Mononuclear cell (primary cell): ENCODE measurements around the gene SNAPC2. TPM values are rescaled to one million over a fixed set of nuclear protein-coding genes. Genes with fewer than 3 reads are reported as not detected.
A peak's percentile ranks its signal among the peaks of the same experiment; 100 is the strongest.

Experiments
- H3K27me3 ChIP-seq: 2 replicates; pipeline ENCODE4 v1.6.0; 2011; ENCODE audit warnings: low read length, control low read depth; ENCODE audit not compliant: insufficient read depth
- H3K4me1 ChIP-seq: 2 replicates; pipeline ENCODE4 v1.5.1; 2011; ENCODE audit warnings: mild to moderate bottlenecking, low read length, control low read depth; ENCODE audit not compliant: insufficient read depth
- H3K4me3 ChIP-seq: 2 replicates; pipeline ENCODE4 v1.5.1; 2011; ENCODE audit warnings: mild to moderate bottlenecking, low read length, moderate library complexity
- H3K9me3 ChIP-seq: 2 replicates; pipeline ENCODE4 v1.5.1; 2011; ENCODE audit warnings: low read depth, mild to moderate bottlenecking, control low read depth, low read length
- total RNA-seq: library from RNA; depleted of rRNA; stranded (reverse); fragments of >200 nt; gene quantifications from one replicate; pipeline ENCODE4 v1.2.3, GENCODE V29; 2012

Gene SNAPC2, protein sequence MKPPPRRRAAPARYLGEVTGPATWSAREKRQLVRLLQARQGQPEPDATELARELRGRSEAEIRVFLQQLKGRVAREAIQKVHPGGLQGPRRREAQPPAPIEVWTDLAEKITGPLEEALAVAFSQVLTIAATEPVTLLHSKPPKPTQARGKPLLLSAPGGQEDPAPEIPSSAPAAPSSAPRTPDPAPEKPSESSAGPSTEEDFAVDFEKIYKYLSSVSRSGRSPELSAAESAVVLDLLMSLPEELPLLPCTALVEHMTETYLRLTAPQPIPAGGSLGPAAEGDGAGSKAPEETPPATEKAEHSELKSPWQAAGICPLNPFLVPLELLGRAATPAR
- total RNA-seq: 8.6 TPM

DNA sequence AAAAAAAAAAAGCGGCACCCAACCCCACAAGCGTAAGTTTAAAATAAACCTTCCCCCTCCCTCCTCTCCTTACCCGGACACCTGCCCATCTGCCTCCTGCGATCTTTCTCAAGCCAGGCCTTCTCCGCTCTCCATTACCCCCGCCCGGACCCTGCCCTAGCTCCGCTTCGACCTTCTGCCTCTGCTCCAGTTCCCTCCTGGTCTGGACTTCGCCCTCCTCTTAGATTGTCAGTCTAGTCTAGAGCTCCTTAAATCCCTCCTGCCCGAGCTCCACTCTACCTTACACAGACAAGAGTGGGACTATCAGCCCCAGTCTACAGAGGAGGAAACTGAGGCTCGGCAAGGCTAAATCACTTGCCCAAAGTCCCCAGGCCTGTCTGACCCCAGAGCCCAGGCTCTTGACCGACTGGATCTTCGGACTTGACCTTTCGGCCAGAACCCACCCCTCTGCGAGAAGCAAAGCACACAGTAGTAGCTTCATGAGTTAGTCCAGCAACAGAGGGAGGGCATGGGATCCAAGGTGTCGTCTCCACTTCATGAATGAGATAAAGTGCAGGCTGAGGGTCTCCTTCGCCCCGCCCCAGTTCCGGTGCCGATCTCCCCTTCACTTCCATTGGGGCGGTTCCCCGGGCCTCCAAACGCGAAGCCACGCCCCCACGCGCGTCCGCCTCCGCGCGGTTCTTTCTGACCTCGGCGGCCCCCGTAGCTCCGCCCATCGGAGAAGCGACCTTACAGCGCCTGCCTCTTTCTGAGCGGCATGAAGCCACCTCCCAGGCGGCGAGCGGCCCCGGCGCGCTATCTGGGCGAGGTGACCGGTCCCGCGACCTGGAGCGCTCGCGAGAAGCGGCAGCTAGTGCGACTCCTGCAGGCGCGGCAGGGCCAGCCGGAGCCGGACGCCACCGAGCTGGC, at the start of gene SNAPC2:
TSS of gene SNAPC2 (plus strand) at position 729 of the 909 bp plus-strand sequence. CDS start at position 758, 29 bp downstream.
- peaks cover 58% of the 10 kb centered on the region for H3K4me1 ChIP-seq
- H3K27me3 ChIP-seq: peaks cover 30% of the 10 kb centered on the region
- peak within 1 kb of the TSS; percentile 63 for H3K4me3 ChIP-seq
- no peaks in the 10 kb centered on the region for H3K9me3 ChIP-seq

DNA sequence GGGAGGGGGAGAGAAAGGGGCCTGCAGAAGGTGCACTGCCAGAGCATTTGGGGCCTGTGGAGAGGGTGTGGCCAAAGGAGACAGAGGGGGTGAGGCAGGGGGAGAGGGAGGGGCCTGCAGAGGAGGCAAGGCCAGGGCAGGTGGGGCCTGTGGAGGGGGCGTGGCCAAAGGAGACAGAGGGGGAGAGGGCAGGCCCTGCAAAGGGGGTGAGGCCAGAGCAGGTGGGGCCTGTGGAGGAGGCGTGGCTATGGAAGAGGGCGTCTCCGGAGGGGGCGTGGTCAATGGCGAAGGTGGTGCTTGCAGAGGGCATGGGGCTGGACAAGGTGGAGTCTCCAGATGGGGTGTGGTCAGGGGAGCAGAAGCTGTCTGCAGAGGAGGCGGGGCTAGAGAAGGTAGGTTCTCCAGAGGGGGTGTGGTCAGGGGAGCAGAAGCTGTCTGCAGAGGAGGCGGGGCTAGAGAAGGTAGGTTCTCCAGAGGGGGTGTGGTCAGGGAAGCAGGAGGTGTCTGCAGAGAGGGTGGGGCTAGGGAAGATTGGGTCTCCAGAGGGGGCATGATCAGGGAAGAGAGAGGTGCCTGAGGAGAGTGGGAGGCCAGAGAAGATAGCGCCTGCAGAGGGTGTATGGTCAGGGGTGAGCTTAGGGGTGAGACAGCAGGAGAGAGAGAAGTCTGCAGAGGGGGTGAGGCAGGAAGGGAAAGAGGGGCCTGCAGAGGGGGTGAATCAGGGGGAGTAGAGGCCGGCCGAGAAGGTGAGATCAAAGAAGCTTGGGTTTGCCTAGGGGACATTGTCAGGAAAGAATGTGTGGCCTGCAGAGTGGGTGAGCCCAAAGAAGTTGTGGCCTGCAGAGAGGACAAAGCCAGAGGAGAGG, 49.3 kb upstream of the SNAPC2 start:
- Histone ChIP-seq H3K4me1 (peaks cover 42% of the 10 kb centered on the region), H3K9me3 (no peaks in the 10 kb centered on the region), H3K27me3 (peaks cover 31% of the 10 kb centered on the region), H3K4me3 (no peak overlapping the region)

DNA sequence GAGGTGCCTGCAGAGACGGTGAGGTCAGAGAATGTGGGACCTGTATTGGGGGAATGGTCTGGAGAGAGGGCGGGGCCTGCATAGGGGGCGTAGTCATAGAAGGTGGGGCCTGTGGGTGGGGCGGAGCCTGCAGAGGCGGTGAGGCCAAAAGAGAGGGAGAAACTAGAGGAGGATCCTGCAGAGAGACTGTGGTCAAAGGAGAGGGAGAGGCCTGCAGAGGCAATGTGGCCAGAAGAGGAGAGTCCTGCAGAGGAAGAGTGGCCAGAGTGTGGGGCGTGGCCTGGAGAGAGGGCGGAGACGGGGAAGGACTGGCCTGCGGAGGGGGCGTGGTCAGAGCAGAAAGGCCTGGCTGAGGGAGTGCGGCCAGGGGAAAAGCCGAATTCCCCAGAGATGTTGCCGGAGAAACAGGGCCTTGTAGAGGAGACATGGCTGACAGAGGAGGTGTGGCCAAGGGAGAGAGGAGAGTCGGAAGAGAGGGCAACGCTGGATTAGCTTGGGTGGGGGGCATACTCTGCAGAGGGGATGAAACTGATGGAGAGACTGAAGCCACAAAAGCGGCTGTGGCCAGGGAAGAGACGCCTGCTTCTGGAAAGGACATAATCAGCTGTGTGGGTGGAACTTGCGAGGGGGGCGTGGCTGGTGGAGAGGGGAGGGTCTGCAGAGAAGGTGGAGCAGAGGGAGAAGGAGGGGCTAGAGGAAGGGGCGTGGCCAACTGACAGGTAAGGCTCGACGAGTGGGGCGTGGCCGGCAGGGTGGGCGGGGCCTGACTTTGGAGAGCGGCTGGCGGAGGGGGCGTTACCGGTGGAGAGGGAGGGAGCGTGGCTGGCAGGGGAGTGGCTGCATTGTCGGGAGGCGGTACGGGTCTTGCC, 48.5 kb upstream of the SNAPC2 start:
- peaks cover 42% of the 10 kb centered on the region for H3K4me1 ChIP-seq
- H3K9me3 ChIP-seq: no peaks in the 10 kb centered on the region
- H3K27me3 ChIP-seq: peaks cover 33% of the 10 kb centered on the region
- H3K4me3 ChIP-seq: no peak overlapping the region

DNA sequence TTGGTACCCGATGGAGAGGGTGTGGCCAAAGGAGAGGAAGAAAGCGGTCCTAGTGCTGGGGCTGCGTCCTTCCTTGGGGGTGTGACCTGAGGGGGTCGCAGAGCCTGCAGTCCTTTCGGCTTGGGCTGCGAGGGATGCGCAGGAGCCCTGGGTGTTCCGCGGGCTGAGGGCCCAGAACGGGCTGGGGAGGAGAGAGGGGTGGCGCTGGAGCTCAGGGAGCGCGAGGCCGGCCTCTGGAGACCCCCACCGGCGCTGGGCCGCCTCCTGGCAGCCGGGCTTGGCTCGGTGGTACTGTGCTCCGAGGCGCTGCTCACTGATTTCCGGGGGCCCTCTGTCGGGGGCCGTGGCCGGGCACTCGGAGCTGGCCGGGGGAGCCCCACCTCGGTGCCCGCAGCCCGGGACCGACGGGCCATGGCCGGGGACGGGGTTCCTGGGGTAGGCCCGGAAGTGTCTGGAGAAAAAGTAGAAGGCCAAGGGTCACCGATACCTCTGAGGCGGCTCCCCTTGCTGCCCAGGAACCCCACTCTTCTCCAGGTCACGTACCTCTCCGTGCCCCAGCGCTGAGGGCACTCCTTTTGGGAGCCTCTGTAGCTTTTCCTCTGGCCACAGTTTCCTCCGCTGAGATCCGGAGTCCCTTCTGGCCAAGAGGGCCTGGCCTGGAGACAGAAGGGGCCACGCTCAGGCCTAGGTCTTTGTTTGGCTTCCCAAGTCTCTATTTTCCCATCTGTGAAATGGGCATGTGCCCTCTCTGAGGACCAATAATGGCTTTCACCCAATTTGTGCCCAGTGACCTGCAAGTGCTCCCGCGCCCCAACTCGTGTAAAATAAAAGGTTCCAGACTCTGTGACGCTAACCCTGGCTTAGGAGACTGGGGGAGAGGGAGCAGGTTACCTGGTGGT, 47.6 kb upstream of the SNAPC2 start:
- peaks cover 42% of the 10 kb centered on the region for H3K4me1 ChIP-seq
- H3K27me3 ChIP-seq: peaks cover 28% of the 10 kb centered on the region
- no peaks in the 10 kb centered on the region for H3K9me3 ChIP-seq
- H3K4me3 ChIP-seq: no peak overlapping the region

DNA sequence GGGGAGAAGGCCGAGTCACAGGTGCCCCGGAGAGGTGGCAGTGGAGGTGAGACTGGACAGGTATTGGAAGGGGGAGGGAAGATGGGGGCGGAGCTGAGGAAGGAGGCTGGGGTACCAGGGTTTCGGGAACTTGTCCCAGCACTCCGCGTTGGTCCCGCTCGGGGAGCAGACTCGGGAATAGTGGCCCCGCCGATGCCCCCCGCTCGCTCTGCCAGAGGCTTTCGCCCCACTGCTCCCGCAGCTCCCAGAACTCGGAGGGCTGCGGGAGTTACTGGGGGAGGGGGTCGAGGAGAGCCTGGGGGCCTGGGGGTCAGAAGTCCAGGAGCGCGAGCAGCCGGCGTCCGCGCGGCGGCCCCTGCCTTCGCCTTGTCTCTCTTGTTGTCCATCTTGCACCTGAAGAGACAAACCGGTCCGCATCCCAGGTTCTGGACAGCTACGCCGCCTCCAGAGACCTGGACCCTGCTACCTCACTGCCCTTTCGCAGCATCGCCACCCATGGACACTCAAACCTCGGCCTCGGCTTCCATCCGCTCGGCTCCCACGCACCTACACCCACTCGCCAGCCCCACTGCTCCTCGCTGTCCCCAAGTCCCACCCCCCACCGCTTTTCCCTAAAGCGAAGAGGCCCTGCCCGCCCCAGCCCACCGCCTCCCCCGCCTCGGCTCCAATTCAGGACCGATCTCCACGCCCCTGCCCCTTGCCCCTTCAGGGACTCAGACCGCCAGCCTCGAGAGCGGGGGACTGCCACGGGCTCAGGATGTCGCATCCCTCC, 46.6 kb upstream of the SNAPC2 start:
- H3K4me1 ChIP-seq: peaks cover 38% of the 10 kb centered on the region

DNA sequence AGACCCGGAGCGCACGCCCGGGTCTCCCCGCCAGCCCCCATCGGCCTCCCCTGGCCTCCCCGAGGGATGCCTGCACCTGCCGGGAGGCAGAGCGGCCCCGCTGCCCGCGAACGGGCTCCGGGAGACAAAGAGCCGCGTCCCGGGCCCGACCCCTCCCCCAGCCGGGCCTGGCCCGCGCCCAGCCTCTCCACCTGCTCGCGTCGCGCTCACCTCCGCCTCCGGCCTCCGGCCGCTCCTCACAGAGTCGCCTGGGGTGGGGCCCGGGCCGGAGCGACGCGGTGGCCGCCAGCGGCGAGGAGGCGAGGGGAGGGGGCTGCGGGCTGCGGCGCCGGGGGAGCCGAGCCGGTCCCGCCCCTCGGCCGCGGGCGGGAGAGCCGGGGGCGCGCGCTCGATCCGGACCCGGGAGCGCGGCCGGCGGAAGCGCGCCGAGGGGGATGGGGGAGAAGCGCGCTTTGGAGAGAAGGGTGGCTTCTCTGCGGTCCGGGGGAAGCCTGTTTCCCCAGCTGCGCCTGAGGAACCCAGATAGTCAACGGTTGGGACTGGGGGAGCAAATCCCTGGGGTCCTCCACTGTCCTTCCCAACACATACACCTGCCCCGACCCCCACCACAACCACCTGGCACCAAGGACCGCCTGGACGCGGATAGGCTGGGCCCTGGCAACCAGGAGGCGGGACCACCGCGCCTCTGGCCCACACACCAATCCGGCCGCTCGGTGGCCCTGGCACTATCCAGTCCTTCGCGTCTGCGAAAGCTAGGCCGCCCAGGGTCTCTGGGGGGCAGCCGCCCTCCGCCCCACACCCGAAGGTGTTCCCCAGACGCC, 45.9 kb upstream of the SNAPC2 start, which contains the start of gene PRR36:
TSS of gene PRR36 (minus strand) at position 315 of the 821 bp plus-strand sequence. CDS start 701 bp downstream, outside the sequence.
- peaks cover 22% of the 10 kb centered on the region for H3K27me3 ChIP-seq
- H3K9me3 ChIP-seq: no peaks in the 10 kb centered on the region
- H3K4me3 ChIP-seq: no peak within 1 kb of the TSS
- peaks cover 31% of the 10 kb centered on the region for H3K4me1 ChIP-seq

More for the DNA sequence above, 46.6 kb upstream of the SNAPC2 start:
- H3K9me3 ChIP-seq: no peaks in the 10 kb centered on the region
- H3K27me3 ChIP-seq: peaks cover 24% of the 10 kb centered on the region
- H3K4me3 ChIP-seq: no peak overlapping the region

DNA sequence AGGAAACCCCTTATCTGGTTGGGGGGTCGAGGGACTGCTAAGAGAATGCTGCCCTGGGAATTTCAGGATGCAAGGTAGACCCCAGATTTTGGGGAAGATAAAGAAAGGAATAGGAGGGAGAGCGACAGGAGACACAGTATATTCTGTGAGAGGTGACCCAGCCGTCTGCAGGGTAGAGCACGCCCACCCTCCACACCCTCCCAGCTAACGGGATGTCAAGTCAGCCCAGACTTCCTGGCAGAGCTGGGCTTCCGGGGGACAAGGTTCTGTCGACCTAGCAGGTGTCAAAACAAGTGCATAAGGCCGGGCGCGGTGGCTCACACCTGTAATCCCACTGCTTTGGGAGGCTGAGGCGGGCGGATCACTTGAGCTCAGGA, 45.3 kb upstream of the SNAPC2 start:
- Histone ChIP-seq H3K4me1 (peaks cover 25% of the 10 kb centered on the region), H3K9me3 (no peaks in the 10 kb centered on the region), H3K4me3 (no peak overlapping the region), H3K27me3 (peaks cover 22% of the 10 kb centered on the region)

DNA sequence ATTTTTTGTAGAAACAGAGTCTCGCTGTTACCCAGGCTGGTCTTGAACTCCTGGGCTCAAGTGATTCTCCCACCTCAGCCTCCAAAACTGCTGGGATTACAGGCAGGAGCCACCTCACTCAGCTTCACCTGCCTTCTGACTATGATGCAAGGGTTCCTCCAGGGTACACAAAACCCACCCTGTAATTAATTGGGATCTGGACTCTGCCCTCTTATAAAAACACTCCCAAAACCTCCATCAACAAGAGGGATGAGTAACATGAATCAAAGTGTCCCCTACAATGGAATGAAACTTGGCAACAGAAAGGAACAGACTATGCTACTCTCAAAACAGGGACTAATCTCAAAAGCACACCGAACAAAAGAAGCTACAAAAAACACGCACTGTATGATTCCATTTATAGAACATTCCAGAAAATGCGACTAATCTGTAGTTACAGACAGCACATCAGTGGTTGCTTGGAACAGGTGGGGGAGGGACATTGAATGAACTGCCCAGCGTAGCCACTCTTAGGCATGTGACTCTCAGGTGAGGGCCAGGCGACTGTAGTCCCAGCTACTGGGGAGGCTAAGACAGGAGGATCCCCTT, 42.8 kb upstream of the SNAPC2 start:
- Histone ChIP-seq H3K4me1 (peaks cover 10% of the 10 kb centered on the region), H3K27me3 (peaks cover 22% of the 10 kb centered on the region), H3K4me3 (no peak overlapping the region), H3K9me3 (no peaks in the 10 kb centered on the region)

DNA sequence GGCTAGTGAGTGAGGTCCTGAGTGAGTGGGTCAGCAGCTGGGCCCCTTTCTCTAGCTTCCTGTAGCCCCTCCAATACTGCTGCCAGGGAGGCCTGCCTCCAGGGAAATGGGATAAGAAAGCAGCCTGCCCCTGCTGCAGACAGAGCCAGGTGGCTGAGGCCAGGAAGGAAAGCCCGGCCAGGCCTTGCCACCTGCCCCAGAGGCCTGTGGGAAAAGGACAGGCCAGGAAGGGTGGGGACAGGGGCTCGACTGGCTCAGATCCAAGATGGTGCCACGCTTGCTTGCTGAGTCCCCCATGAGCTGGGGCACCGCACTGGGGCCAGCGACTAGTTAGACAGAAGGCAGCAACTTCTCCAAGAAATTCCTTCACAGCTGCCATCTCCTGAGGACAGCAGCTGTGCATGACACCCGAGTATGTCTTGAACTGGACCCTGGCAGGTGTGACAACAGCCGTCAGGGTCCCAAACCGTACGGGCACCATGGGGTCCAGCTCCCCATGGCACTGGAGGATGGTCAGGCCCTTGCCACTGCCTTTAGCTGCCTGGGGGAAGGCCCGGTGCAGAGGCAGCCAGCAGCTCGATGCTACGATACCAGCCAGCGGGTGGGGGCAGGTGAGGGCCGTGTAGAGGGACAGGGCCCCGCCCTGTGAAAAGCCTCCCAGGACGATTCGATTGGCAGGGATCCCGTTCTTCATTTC, 40.9 kb upstream of the SNAPC2 start:
- Histone ChIP-seq H3K4me3 (no peak overlapping the region), H3K9me3 (no peaks in the 10 kb centered on the region), H3K27me3 (peaks cover 11% of the 10 kb centered on the region), H3K4me1 (peaks cover 5% of the 10 kb centered on the region)

DNA sequence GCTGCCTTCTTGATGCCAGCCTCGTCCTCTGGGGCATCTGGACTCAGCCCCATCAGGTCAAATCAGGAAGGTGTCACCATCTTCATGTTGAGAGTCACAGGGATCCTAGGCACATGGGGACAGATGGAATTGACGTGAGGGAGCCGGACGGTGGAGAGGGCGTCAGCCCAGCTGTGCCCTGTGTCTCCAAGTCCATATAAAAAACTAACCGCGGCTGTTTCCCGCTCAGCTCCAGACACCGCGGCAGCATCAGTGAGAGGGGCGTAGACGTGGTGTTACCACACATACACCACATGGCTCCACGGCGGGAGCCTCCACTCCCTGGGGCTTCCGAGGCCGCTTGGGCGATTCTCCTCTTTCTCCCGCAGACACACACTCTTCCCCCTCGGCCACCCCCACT, 40.3 kb upstream of the SNAPC2 start:
- peaks cover 6% of the 10 kb centered on the region for H3K27me3 ChIP-seq
- no peak overlapping the region for H3K4me3 ChIP-seq
- peaks cover under 1% of the 10 kb centered on the region for H3K4me1 ChIP-seq

DNA sequence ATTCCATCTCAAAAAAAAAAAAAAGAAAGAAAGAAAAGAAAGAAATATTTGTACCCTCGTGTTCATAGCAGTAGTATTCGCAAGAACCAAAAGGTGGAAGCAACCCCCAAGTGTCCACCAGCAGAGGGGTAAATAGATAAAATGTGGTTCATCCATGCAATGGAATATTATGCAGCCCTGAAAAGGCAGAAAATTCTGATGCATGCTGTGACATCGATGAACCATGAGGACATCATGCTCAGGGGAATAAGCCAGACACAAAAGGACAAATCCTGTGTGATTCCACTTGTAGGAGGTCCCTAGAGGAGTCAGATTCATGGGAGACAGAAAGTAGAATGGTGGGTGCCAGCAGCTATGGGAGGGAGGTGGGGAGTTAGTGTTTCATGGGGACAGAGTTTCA, 38.2 kb upstream of the SNAPC2 start:
- Histone ChIP-seq H3K4me1 (no peaks in the 10 kb centered on the region), H3K9me3 (no peaks in the 10 kb centered on the region), H3K4me3 (no peak overlapping the region), H3K27me3 (no peaks in the 10 kb centered on the region)

More for the DNA sequence above, 40.3 kb upstream of the SNAPC2 start:
- H3K9me3 ChIP-seq: no peaks in the 10 kb centered on the region
